Tibial nerve (tissue), 4 donors: ENCODE results near the gene PNPLA1. TPM values are rescaled to one million over a fixed set of nuclear protein-coding genes. Genes with fewer than 3 reads are reported as not detected.

ENCODE experiments used
- DNase-seq, 2 donors: peaks; one replicate each; pipeline ENCODE4 v3.0.0-alpha.2; 2019; ENCODE audit warnings: low spot score in 2 of 2
- H3K27ac ChIP-seq, 4 donors: fragments of 200-600 bp; sonication (generic) in 3 of 4; one replicate each; pipeline ENCODE4 v1.5.1; 2017 to 2019; ENCODE audit warnings: mild to moderate bottlenecking in 1 of 4
- H3K27me3 ChIP-seq, 2 donors: fragments of 200-600 bp; sonication (generic) in 1 of 2; one replicate each; pipeline versions ENCODE4 v1.5.1 to v1.6.0; 2017 to 2019
- H3K36me3 ChIP-seq, 3 donors: fragments of 200-600 bp; sonication (generic); one replicate each; pipeline ENCODE4 v1.5.1; 2018 to 2019
- H3K4me1 ChIP-seq, 4 donors: fragments of 200-600 bp; sonication (generic) in 3 of 4; one replicate each; pipeline ENCODE4 v1.5.1; 2017 to 2019
- H3K4me3 ChIP-seq, 4 donors: fragments of 200-600 bp; sonication (generic) in 3 of 4; one replicate each; pipeline ENCODE4 v1.5.1; 2017 to 2019; ENCODE audit warnings: mild to moderate bottlenecking in 1 of 4, moderate library complexity in 1 of 4
- H3K9me3 ChIP-seq, 4 donors: fragments of 200-600 bp; sonication (generic) in 3 of 4; one replicate each; pipeline ENCODE4 v1.5.1; 2017 to 2019
- CTCF ChIP-seq, 5 experiments: fragments of 200-600 bp in 3 of 5; fragments of 450-650 bp in 2 of 5; sonication (generic) in 3 of 5; IDR thresholded peaks; one replicate each; pipeline ENCODE4 v1.5.1; 2016 to 2019; ENCODE audit warnings: antibody characterized with exemption in 5 of 5, mild to moderate bottlenecking in 3 of 5, moderate library complexity in 2 of 5
- EP300 ChIP-seq, 2 donors: sonication (generic); formaldehyde crosslinking; IDR thresholded peaks; one replicate each; pipeline ENCODE4 v1.6.1; 2017; ENCODE audit warnings: antibody characterized with exemption in 2 of 2, mild to moderate bottlenecking in 1 of 2
- POLR2A ChIP-seq, 2 donors: fragments of 450-650 bp; IDR thresholded peaks; one replicate each; pipeline ENCODE4 v1.6.1; 2017; ENCODE audit warnings: antibody characterized with exemption in 2 of 2, mild to moderate bottlenecking in 2 of 2, moderate library complexity in 2 of 2
- WGBS, 2 donors: methylation state at CpG; one replicate each; pipeline ENCODE4 v1.1.5; 2018; 5-methylcytosine and 5-hydroxymethylcytosine counted together
- total RNA-seq, 4 donors: library from RNA; depleted of rRNA; stranded (reverse); fragments of >200 nt; gene quantifications; one replicate each; pipeline ENCODE4 v1.1.0, GENCODE V29; 2016

The PNPLA1 gene, protein sequence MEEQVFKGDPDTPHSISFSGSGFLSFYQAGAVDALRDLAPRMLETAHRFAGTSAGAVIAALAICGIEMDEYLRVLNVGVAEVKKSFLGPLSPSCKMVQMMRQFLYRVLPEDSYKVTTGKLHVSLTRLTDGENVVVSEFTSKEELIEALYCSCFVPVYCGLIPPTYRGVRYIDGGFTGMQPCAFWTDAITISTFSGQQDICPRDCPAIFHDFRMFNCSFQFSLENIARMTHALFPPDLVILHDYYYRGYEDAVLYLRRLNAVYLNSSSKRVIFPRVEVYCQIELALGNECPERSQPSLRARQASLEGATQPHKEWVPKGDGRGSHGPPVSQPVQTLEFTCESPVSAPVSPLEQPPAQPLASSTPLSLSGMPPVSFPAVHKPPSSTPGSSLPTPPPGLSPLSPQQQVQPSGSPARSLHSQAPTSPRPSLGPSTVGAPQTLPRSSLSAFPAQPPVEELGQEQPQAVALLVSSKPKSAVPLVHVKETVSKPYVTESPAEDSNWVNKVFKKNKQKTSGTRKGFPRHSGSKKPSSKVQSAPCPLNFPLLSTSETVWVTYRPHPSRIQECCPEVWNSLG
- under 1 TPM in 2 of 4 donors, not detected in 2; 0.21 to 0.30 TPM for total RNA-seq

DNA sequence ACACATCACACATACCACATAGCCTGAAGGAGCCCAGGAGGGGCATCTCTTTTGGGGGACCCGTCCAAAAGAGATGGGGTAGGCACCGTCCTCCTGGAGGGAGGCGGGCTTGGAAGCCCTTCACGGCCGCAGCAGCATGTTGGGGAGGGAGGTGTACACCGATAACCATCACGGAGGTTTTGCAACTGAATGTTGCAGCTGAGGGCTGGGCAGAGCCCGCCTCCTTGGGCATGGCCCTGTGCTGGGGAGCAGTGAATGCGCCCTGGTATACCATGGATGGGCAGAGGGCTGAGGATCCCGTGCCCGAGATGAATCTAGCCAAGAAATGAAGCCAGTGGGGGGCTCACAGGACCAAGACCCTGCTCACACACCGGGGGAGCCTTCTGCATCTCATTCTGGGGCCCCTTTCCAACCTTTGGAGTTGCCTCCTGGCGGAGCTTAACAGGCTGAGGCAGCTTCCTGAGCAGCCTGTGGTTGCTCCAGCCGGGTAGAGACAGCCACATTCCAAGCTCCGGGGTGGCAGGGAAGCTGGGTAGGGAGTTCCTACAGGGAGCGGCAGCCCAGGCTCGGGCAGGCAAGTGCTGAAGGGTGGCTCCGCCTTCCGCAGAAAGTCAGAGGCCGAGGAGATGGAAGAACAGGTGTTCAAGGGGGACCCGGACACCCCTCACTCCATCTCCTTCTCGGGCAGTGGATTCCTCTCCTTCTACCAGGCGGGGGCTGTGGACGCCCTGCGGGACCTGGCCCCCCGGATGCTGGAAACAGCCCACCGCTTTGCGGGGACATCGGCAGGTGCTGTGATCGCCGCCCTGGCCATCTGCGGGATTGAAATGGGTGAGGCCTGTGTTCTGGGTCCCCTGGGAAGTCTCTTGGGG, at the start of gene PNPLA1:
TSS of gene PNPLA1 (plus strand) at position 227 of the 872 bp plus-strand sequence. CDS start at position 627, 400 bp downstream.
- Histone ChIP-seq H3K27me3 (peaks cover 0 to 10% of the 10 kb centered on the region in 2 donors), H3K27ac (no peak within 1 kb of the TSS), H3K36me3 (no peaks in the 10 kb centered on the region), H3K4me1 (peaks cover 0 to 7% (median 0%) of the 10 kb centered on the region in 4 donors), H3K4me3 (no peak within 1 kb of the TSS), H3K9me3 (peaks cover 0 to 16% (median 0%) of the 10 kb centered on the region in 4 donors)
- TF ChIP-seq POLR2A (IDR thresholded peaks at IDR 0.05) (no peak), EP300 (IDR thresholded peaks at IDR 0.05) (no peak), CTCF (IDR thresholded peaks at IDR 0.05) (no peak)
- 71 to 79% methylated on average over 17 to 30 of the region's 32 CpGs for WGBS, 2 donors
- DNase-seq, result no peak

GRCh38 chr6:36220226-36220625, 49.6 kb upstream of the PNPLA1 start:
- Histone ChIP-seq H3K27ac (no peak overlapping the region), H3K9me3 (no peaks in the 10 kb centered on the region), H3K27me3 (no peaks in the 10 kb centered on the region), H3K36me3 (peaks cover 0 to 95% (median 5%) of the 10 kb centered on the region in 3 donors), H3K4me1 (peaks cover 0 to 24% (median 0%) of the 10 kb centered on the region in 4 donors), H3K4me3 (no peak overlapping the region)
- TF ChIP-seq CTCF (IDR thresholded peaks at IDR 0.05) (no peak), POLR2A (IDR thresholded peaks at IDR 0.05) (no peak), EP300 (IDR thresholded peaks at IDR 0.05) (no peak)
- 67 to 76% methylated on average over 4 of the region's 4 CpGs for WGBS, 2 donors
- no peak for DNase-seq

DNA sequence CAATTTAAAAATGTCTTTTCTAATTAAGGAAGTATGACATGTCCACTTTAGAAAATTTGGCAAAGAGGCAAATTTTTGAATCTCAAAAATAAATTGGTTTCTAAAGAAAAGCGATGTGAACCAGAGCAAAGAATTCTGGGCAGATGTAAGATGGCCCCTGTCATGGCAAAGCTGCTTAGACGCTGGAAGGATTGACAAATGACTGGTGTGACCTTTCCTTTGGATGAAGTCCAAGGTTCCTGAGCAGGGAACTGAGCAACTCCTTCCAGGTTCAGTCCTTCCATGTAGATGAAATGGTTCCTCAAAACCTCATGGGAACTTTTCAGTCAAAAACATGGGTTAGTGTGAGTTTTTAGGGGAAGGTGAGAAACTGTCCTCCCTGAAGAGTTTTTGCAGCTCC, 48.2 kb upstream of the PNPLA1 start:
- TF ChIP-seq EP300 (IDR thresholded peaks at IDR 0.05) (no peak), POLR2A (IDR thresholded peaks at IDR 0.05) (no peak), CTCF (IDR thresholded peaks at IDR 0.05) (no peak)
- DNase-seq, result no peak
- WGBS, 2 donors, result 43 to 46% methylated on average over 2 of the region's 2 CpGs
- no peak overlapping the region for H3K4me3 ChIP-seq
- H3K36me3 ChIP-seq, result peaks cover 0 to 95% (median 0%) of the 10 kb centered on the region in 3 donors
- H3K27ac ChIP-seq, result no peak overlapping the region
- no peaks in the 10 kb centered on the region for H3K9me3 ChIP-seq
- H3K27me3 ChIP-seq, result no peaks in the 10 kb centered on the region
- peaks cover 0 to 27% (median 0%) of the 10 kb centered on the region in 4 donors for H3K4me1 ChIP-seq

DNA sequence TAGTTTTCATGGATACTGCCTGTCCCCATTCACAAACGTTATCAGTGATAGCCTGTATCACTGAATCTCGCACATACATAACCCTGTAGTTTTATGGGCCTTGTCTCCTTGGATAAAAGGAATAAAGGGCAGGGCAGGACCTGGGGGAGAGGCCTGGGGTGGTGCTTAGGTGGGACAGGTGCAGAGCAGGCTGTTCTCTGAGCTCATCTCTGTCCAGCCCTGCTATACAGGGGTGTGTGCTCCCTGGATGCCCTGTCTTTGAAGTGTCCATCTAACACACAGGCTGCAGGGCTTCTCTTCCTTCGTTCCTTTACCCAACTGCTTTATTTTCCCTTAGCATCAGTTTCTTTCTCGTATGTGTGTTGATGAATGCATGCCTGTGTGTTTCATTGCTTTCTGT, 46.9 kb upstream of the PNPLA1 start:
- WGBS, 2 donors, result 51 to 56% methylated on average over 4 of the region's 4 CpGs
- TF ChIP-seq POLR2A (IDR thresholded peaks at IDR 0.05) (no peak), EP300 (IDR thresholded peaks at IDR 0.05) (no peak), CTCF (IDR thresholded peaks at IDR 0.05) (no peak)
- no peak for DNase-seq
- H3K4me3 ChIP-seq, result no peak overlapping the region
- no peaks in the 10 kb centered on the region for H3K27me3 ChIP-seq
- peaks cover 0 to 93% (median 0%) of the 10 kb centered on the region in 3 donors for H3K36me3 ChIP-seq
- no peak overlapping the region for H3K27ac ChIP-seq
- H3K4me1 ChIP-seq, result peaks cover 0 to 27% (median 0%) of the 10 kb centered on the region in 4 donors
- no peaks in the 10 kb centered on the region for H3K9me3 ChIP-seq
